KG1 (cell line): ENCODE results near the gene CDK19.
"Not testable (repeated sequence)": the region's sequence is repeated elsewhere in the genome, so short reads cannot be mapped to it uniquely, and the experiment has no call there.

Experiments
- DNase-seq: peaks from one replicate; lab custom pipeline; 2025; lab: John Stamatoyannopoulos, UW

CDK19 gene

DNA sequence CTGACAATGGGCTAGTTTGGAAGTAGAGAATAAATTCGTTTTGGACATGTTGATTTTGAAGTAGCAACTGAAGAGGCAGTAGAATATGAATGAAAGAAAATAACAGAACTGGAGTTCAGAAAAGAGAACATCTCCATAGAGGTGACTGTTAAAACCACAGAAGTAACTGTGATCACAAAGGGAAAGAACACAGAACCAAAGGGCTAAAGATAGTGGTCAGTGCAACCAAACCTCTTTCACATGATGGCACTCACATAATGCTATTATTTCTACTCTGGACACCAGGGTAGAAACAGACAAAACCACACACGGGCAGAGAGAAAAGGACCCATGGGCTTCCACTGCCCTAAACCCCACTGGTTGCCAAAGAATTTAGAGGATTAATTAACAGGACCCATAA, 58.5 kb downstream of the CDK19 start:
- no peak for DNase-seq

GRCh38 chr6:110755411-110755834, 59.8 kb downstream of the CDK19 start:
- no peak for DNase-seq

- not testable (repeated sequence) for DNase-seq
These were observed 61.2 kb downstream of the CDK19 start for GRCh38 chr6:110753936-110754668.

- no peak for DNase-seq
These were observed 66.8 kb downstream of the CDK19 start for GRCh38 chr6:110748453-110748852.

- no peak for DNase-seq
These were observed 68.6 kb downstream of the CDK19 start for GRCh38 chr6:110746680-110747079.

GRCh38 chr6:110744991-110745390, 70.3 kb downstream of the CDK19 start:
- no peak for DNase-seq

- DNase-seq = not testable (repeated sequence)
These were observed 72.7 kb downstream of the CDK19 start for GRCh38 chr6:110742552-110742951.

DNA sequence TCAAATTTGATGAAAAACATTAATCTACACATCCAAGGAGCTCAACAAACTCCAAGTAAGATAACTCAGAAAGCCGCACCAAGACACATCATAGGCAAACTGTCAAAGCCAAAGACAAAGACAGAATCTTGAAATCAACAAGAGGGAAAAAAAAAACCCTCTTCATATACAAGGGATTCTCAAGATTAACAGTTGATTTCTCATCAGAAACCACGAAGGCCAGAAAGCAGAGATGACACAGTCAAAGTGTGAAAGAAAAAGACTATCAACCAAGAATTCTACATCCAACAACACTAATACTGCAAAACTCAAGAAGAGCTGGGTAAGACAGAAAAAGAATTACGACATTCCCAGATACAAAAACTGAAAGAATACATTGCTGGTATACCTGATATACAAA, 73.8 kb downstream of the CDK19 start:
- DNase-seq = no peak

GRCh38 chr6:110738899-110739365, 76.3 kb downstream of the CDK19 start:
- no peak for DNase-seq

GRCh38 chr6:110735666-110736065, 79.6 kb downstream of the CDK19 start:
- no peak for DNase-seq

GRCh38 chr6:110731898-110732297, 83.4 kb downstream of the CDK19 start:
- DNase-seq = no peak

GRCh38 chr6:110731196-110731595, 84.1 kb downstream of the CDK19 start:
- DNase-seq = no peak

GRCh38 chr6:110728501-110728900, 86.8 kb downstream of the CDK19 start:
- no peak for DNase-seq

DNA sequence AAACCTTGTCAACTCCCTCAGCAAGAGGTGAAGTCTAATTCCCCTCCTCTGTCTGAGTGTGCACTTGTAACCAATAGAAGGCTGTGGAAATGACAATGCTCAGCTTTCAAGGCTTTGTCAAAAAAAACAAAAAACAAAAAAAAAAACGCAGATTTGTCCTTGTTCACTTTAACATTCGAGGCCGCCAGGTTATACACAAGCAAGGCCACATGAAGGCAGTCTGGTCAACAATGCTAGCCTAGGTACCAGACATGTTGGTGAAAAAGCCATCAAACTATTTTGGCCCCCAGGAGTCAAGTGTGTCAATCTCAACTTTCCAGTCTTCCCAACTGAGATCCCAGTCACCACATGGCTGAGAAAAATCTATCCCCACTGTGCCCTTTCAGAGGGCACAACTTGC, 92.3 kb downstream of the CDK19 start:
- DNase-seq = no peak

DNA sequence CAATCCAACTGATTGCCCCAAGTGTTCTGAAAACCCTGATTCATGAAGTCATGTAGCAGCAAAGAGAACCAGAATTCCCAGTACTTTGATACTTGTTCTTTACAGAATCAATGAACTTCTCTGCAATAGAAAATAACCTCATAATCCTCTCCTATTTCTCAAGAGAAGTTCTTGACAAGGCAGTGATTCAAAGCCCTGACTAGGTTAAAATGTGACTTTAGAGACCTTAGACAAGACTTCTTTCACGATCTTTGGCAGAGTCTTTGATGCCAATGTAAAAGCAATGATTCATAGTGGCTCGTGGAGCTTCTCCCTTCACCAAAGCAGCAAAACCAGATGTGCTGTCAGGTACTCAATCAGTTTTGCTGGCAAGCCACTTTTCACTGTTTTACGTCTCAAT, 95.2 kb downstream of the CDK19 start:
- DNase-seq = no peak

DNA sequence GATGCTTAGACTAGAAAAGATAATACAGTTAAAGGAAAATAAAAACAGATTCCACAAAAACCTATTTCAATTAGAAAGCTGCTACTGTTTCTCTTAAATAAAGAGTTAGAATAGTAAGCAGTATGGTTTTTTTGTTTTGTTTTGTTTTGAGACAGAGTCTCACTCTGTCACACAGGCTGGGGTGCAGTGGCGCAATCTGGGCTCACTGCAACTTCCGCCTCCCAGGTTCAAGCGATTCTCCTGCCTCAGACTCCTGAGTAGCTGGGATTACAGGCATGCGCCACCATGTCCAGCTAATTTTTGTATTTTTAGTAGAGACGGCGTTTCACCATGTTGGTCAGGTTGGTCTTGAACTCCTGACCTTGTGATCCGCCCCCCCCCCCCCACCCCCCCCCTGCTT, 95.7 kb downstream of the CDK19 start:
- not testable (repeated sequence) for DNase-seq

- DNase-seq = no peak
These were observed 101.1 kb downstream of the CDK19 start for GRCh38 chr6:110714143-110714542.

- DNase-seq = no peak
These were observed 103.0 kb downstream of the CDK19 start for GRCh38 chr6:110712238-110712637.

- DNase-seq = no peak
These were observed 105.2 kb downstream of the CDK19 start for GRCh38 chr6:110710115-110710514.

DNA sequence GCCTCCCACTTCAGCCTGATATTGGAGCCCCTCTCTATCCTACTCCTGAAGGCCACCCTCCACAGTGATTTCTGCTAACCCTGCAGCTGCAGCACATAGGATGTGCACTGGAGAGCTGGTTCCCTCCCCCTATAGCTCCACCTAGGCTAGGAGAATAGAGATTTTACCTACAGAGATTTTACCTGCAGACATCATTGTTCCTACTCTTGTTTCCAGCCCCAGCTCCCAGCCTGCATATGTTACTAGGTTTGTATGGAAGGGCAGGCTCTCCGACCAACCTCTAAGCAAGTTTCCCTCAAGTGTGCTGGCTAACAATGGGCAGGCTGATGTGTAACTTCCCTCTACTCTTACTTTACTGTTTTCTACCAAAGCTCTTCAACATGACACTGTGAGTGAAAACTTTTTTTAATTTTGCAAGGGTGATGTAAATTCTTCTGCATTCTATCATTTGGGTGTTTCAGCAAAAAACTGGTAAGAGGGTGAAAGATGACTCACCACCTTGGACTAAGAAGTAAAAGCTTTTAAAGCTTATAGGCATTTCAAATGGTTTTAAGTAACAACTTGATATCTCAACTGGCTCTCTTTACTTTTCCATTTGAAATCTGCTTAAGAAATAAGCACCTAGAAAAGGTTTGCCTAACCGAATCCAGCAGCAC, 106.8 kb downstream of the CDK19 start:
- DNase-seq = no peak

GRCh38 chr6:110705543-110705942, 109.7 kb downstream of the CDK19 start:
- no peak for DNase-seq

DNA sequence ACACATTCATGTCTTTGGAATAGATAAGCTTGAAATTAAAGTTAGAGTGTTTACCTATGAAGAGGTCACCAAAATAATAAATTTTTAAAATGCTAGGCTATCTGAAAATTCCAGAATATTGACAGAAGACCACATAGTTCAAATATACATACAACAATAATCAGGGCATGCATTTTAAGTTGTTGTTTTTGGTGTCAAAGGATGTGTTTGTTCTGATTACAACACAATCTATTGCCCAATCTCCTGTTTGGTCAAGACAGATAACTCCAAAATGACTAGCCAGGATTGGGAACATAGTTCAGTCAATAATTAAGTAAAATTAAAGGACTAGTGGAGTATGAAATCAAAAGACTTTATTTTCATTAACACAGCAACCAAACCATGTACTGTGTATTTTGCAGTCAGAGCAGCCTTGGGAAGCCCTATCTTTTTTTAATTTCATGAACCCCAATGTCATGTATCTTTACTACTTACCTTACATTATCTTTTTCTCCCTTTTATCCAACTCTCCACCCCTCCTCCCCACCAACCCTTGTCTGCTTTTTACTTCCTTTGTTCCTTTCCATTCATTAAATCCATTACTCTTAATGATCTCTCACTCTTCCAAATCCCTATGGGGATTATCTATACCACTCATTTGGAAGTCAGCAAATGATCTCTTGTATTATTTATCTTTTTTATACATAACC, 111.2 kb downstream of the CDK19 start:
- no peak for DNase-seq
